IMR-90 (cell line): ENCODE data around the gene BCAS3. TPM values are rescaled to one million over a fixed set of nuclear protein-coding genes. Genes with fewer than 3 reads are reported as not detected.
A peak's percentile ranks its signal among the peaks of the same experiment; 100 is the strongest.

Experiments used
- ATAC-seq: fragments of 200-7000 bp; cut with Tn5 transposase; 2 replicates; pipeline ENCODE4 v1.9.1; 2020; ENCODE audit warnings: low read depth, mild to moderate bottlenecking, moderate library complexity
- BruUV-seq: library from RNA; stranded (reverse); fragments of 400-500 nt; replicated peaks from 2 replicates; lab custom pipeline; 2021; lab: Mats Ljungman, UMichigan
- CTCF ChIA-PET: fragments of 300-600 bp; formaldehyde crosslinking; extraction: SDS; loops from one replicate; lab custom pipeline; 2021; ENCODE audit warnings: antibody characterized with exemption; lab: Yijun Ruan, JAX
- POLR2A ChIA-PET: fragments of 300-600 bp; sonication (Branson Sonifier 250); formaldehyde crosslinking; loops from one replicate; lab custom pipeline; 2022; ENCODE audit warnings: antibody characterized with exemption; ENCODE audit not compliant: unreplicated experiment; lab: Charles Lee
- DNase-seq: peaks from one replicate; pipeline ENCODE4 v3.0.0; 2013
- H2AFZ ChIP-seq: replicated peaks from 2 replicates; pipeline ENCODE3; 2013; ENCODE audit warnings: low read length, mild to moderate bottlenecking; ENCODE audit not compliant: poor library complexity
- H2AK5ac ChIP-seq: 2 replicates; pipeline ENCODE4 v1.6.1; 2013; ENCODE audit warnings: low read depth, low read length, inconsistent platforms
- H2AK9ac ChIP-seq: replicated peaks from 2 replicates; pipeline ENCODE3; 2013; ENCODE audit warnings: mild to moderate bottlenecking, low read depth, low read length, moderate library complexity; ENCODE audit not compliant: poor library complexity
- H2BK120ac ChIP-seq: 2 replicates; pipeline ENCODE4 v1.6.1; 2013; ENCODE audit warnings: low read depth, low read length, inconsistent platforms
- H2BK15ac ChIP-seq: 3 replicates; pipeline ENCODE4 v1.6.1; 2013; ENCODE audit warnings: low read depth, low read length, inconsistent platforms
- H2BK20ac ChIP-seq: 2 replicates; pipeline ENCODE4 v1.6.1; 2013; ENCODE audit warnings: low read depth, mild to moderate bottlenecking, inconsistent platforms, low read length, moderate library complexity
- H2BK5ac ChIP-seq: 2 replicates; pipeline ENCODE4 v1.6.1; 2013; ENCODE audit warnings: mild to moderate bottlenecking, low read depth, low read length, inconsistent platforms; ENCODE audit not compliant: poor library complexity, severe bottlenecking
- H3K14ac ChIP-seq: replicated peaks from 2 replicates; pipeline ENCODE4 v1.6.1; 2013; ENCODE audit warnings: low read depth, low read length, inconsistent platforms
- H3K18ac ChIP-seq: 2 replicates; pipeline ENCODE4 v1.6.1; 2013; ENCODE audit warnings: low read depth, low read length, control low read depth
- H3K23ac ChIP-seq: 2 replicates; pipeline ENCODE4 v1.6.1; 2013; ENCODE audit warnings: low read depth, low read length, inconsistent platforms
- H3K27ac ChIP-seq: 2 replicates; pipeline ENCODE4 v1.5.1; 2013; ENCODE audit warnings: mild to moderate bottlenecking, control low read depth, low read length; ENCODE audit not compliant: insufficient read depth
- H3K27me3 ChIP-seq: 2 replicates; pipeline ENCODE4 v1.6.1; 2013; ENCODE audit warnings: low read length; ENCODE audit not compliant: control insufficient read depth, insufficient read depth
- H3K36me3 ChIP-seq: 2 replicates; pipeline ENCODE4 v1.6.1; 2013; ENCODE audit warnings: low read length, mixed read lengths; ENCODE audit not compliant: control insufficient read depth, insufficient read depth
- H3K4ac ChIP-seq: 2 replicates; pipeline ENCODE4 v1.6.1; 2013; ENCODE audit warnings: low read depth, low read length, inconsistent platforms
- H3K4me1 ChIP-seq: 2 replicates; pipeline ENCODE4 v1.6.1; 2013; ENCODE audit warnings: low read length, mixed read lengths; ENCODE audit not compliant: control insufficient read depth, insufficient read depth
- H3K4me2 ChIP-seq: 2 replicates; pipeline ENCODE4 v1.6.1; 2013; ENCODE audit warnings: low read depth, mild to moderate bottlenecking, control low read depth, low read length, moderate library complexity
- H3K4me3 ChIP-seq: 2 replicates; pipeline ENCODE4 v1.5.1; 2013; ENCODE audit warnings: low read depth, mild to moderate bottlenecking, control low read depth, low read length, moderate library complexity; ENCODE audit not compliant: insufficient read depth
- H3K56ac ChIP-seq: 2 replicates; pipeline ENCODE4 v1.6.1; 2013; ENCODE audit warnings: low read length, inconsistent platforms; ENCODE audit not compliant: insufficient read depth; ENCODE audit errors: extremely low read depth
- H3K79me1 ChIP-seq, 2 experiments: 2 replicates each; pipeline ENCODE4 v1.6.1; 2013; ENCODE audit warnings: low read length in 2 of 2, inconsistent platforms in 1 of 2, low read depth in 1 of 2
- H3K9ac ChIP-seq: 2 replicates; pipeline ENCODE4 v1.6.1; 2013; ENCODE audit warnings: low read depth, low read length, control low read depth
- H3K9me1 ChIP-seq: 2 replicates; pipeline ENCODE4 v1.6.1; 2013; ENCODE audit warnings: low read length, inconsistent platforms; ENCODE audit not compliant: insufficient read depth
- H3K9me3 ChIP-seq: 2 replicates; pipeline ENCODE4 v1.6.1; 2013; ENCODE audit warnings: low read length; ENCODE audit not compliant: control insufficient read depth, insufficient read depth
- H4K20me1 ChIP-seq: 2 replicates; pipeline ENCODE4 v1.6.1; 2013; ENCODE audit warnings: low read length, inconsistent platforms; ENCODE audit not compliant: insufficient read depth
- H4K5ac ChIP-seq: 2 replicates; pipeline ENCODE4 v1.6.1; 2013; ENCODE audit warnings: mild to moderate bottlenecking, low read depth, low read length, control low read depth
- H4K8ac ChIP-seq, 2 experiments: 2 replicates each; pipeline ENCODE4 v1.6.1; 2013; ENCODE audit warnings: low read depth in 2 of 2, low read length in 2 of 2, control low read depth in 1 of 2, inconsistent platforms in 1 of 2
- H4K91ac ChIP-seq: 2 replicates; pipeline ENCODE4 v1.6.1; 2013; ENCODE audit warnings: low read depth, low read length, inconsistent platforms; ENCODE audit not compliant: insufficient read depth
- CEBPB ChIP-seq: IDR thresholded peaks from 2 replicates; pipeline ENCODE4 v1.6.1; 2012; ENCODE audit warnings: low read depth, low read length, improper control_type of control experiment
- CHD1 ChIP-seq: IDR thresholded peaks from 2 replicates; pipeline ENCODE4 v1.6.1; 2012; ENCODE audit warnings: low read depth, low read length, improper control_type of control experiment
- CTCF ChIP-seq: conservative IDR thresholded peaks from 2 replicates; pipeline ENCODE4 v1.5.1; 2012; ENCODE audit warnings: mild to moderate bottlenecking, low read depth, low read length, improper control_type of control experiment
- ELK1 ChIP-seq: fragments of 150-350 bp; IDR thresholded peaks from 2 replicates; pipeline ENCODE4 v1.6.1; 2016; ENCODE audit warnings: low read depth, mild to moderate bottlenecking, low read length, moderate library complexity, borderline replicate concordance
- FOS ChIP-seq: fragments of 150-350 bp; IDR thresholded peaks from 2 replicates; pipeline ENCODE4 v1.6.1; 2016; ENCODE audit warnings: low read depth, low read length
- MAFK ChIP-seq: IDR thresholded peaks from 2 replicates; pipeline ENCODE4 v1.6.1; 2012; ENCODE audit warnings: low read depth, low read length, improper control_type of control experiment
- MAZ ChIP-seq: IDR thresholded peaks from 2 replicates; pipeline ENCODE4 v1.6.1; 2012; ENCODE audit warnings: low read depth, mild to moderate bottlenecking, low read length, improper control_type of control experiment, moderate library complexity, borderline replicate concordance
- MXI1 ChIP-seq: IDR thresholded peaks from 2 replicates; pipeline ENCODE4 v1.6.1; 2012; ENCODE audit warnings: low read depth, mild to moderate bottlenecking, low read length, moderate library complexity, borderline replicate concordance
- POLR2A ChIP-seq: IDR thresholded peaks from 2 replicates; pipeline ENCODE4 v1.6.1; 2012; ENCODE audit warnings: mild to moderate bottlenecking, low read depth, low read length
- RFX5 ChIP-seq: IDR thresholded peaks from 2 replicates; pipeline ENCODE4 v1.8.0; 2012; ENCODE audit warnings: low read depth, mild to moderate bottlenecking, low read length, moderate library complexity
- WGBS, 2 experiments: methylation state at CpG; one replicate each; pipeline versions ENCODE4 v1.1.5 to v1.1.7; 2013; ENCODE audit warnings: missing lambda C conversion rate in 2 of 2; ENCODE audit not compliant: insufficient read length in 1 of 2; ENCODE audit errors: extremely low coverage in 2 of 2; 5-methylcytosine and 5-hydroxymethylcytosine counted together
- dilution Hi-C: fragments of 300-500 bp; cut with HindIII; formaldehyde crosslinking; loops from one replicate; pipeline ENCODE4 v1.14.3; 2018; ENCODE audit warnings: low sequenced_read_pairs; ENCODE audit not compliant: unreplicated experiment
- in situ Hi-C: fragments of 300-500 bp; cut with MboI; formaldehyde crosslinking; loops from 3 replicates; pipeline ENCODE4 v1.14.3; 2019; ENCODE audit warnings: low sequenced_read_pairs, inconsistent platforms, mixed read lengths
- intact Hi-C: fragments of 100-400 bp; cut with micrococcal nuclease; formaldehyde crosslinking; loops from 2 replicates; pipeline ENCODE4 v1.10.0; 2022
- polyA plus RNA-seq, 3 experiments: library from polyadenylated mRNA; depleted of rRNA; stranded (reverse); fragments of >200 nt; gene quantifications; 2 replicates each; pipeline ENCODE4 v1.2.3, GENCODE V29; 2012; ENCODE audit warnings: low replicate concordance in 1 of 3
- total RNA-seq: library from RNA; depleted of rRNA; stranded (reverse); fragments of >200 nt; gene quantifications from 2 replicates; pipeline ENCODE4 v1.2.3, GENCODE V29; 2012

BCAS3 gene
- total and polyA plus RNA-seq, 2 of the 4 experiments (the other 2 are of a cell fraction), result 6.3 to 27.1 TPM

- ChIA-PET POLR2A (interaction anchor here (0.7 kb wide), 1 partner anchor 14 kb away, joined by 5 read pairs; no protein-coding TSS in a partner anchor), CTCF (interaction anchor here (0.8 to 0.9 kb wide), 2 partner anchors 11 to 19 kb away, joined by 3 read pairs; no protein-coding TSS in a partner anchor)
- Histone ChIP-seq H3K36me3 (no peaks in the 10 kb centered on the region), H3K23ac (no peak overlapping the region; the same call in 1 of the 2 replicates), H3K4me2 (no peak overlapping the region), H4K20me1 (no peaks in the 10 kb centered on the region), H3K9me1 (peaks cover 23% of the 10 kb centered on the region), H3K27ac (peak overlapping the region; percentile 67), H3K9me3 (no peaks in the 10 kb centered on the region), H2BK120ac (peak overlapping the region; percentile 81), H2AK5ac (peak overlapping the region; percentile 52), H3K27me3 (no peaks in the 10 kb centered on the region), H3K9ac (peak overlapping the region; percentile 42), H3K18ac (peak overlapping the region; percentile 28), H3K4me1 (peaks cover 25% of the 10 kb centered on the region), H4K5ac (peak overlapping the region; percentile 24), H3K4ac (peak overlapping the region; percentile 67), H2AFZ (no peak overlapping the region), H3K4me3 (no peak overlapping the region), H4K91ac (peak overlapping the region; percentile 12; the same call in 1 of the 2 replicates), H3K56ac (no peak overlapping the region), H2AK9ac (no peak overlapping the region), H2BK15ac (peak overlapping the region; percentile 61; the same call in 2 of the 3 replicates), H3K14ac (peak overlapping the region; percentile 45; the same call in 1 of the 2 replicates), H4K8ac (peak overlapping the region; percentile 67 to 69), H2BK5ac (peak overlapping the region; percentile 37), H2BK20ac (peak overlapping the region; percentile 77), H3K79me1 (peaks cover 0 to 7% of the 10 kb centered on the region in 2 experiments; a peak in 1 of 4 replicates)
- no peak for ATAC-seq
- dilution Hi-C loops, result no loop called here
- WGBS, 2 experiments, result no CpG with 5 or more reads among the region's 9 CpGs
- BruUV-seq, result no TSS peak
- intact Hi-C loops, result no loop called here
- in situ Hi-C loops, result no loop called here
- DNase-seq, result no peak
- TF ChIP-seq FOS (no peak), POLR2A (no peak), CHD1 (no peak), MAFK (no peak), MXI1 (no peak), ELK1 (no peak), CTCF (no peak), RFX5 (no peak), MAZ (no peak), CEBPB (no peak)
These were observed 622.2 kb downstream of the BCAS3 start for GRCh38 chr17:61299517-61300513.
